Uterus (tissue), 2 donors: ENCODE measurements around the gene SZT2.

ENCODE experiments used
- CTCF ChIP-seq, 4 experiments: fragments of 200-600 bp in 2 of 4; fragments of 450-650 bp in 2 of 4; sonication (generic) in 2 of 4; IDR thresholded peaks; one replicate each; pipeline ENCODE4 v1.5.1; 2016 to 2019; ENCODE audit warnings: antibody characterized with exemption in 4 of 4, mild to moderate bottlenecking in 2 of 4, moderate library complexity in 1 of 4
- POLR2A ChIP-seq, 2 donors: fragments of 450-650 bp; IDR thresholded peaks; one replicate each; pipeline ENCODE4 v1.6.1; 2016; ENCODE audit warnings: antibody characterized with exemption in 2 of 2, mild to moderate bottlenecking in 1 of 2, moderate library complexity in 1 of 2

GRCh38 chr1:43423672-43424550 lies 34.2 kb downstream of the SZT2 start:
- TF ChIP-seq CTCF (IDR thresholded peaks at IDR 0.05) (no peak), POLR2A (IDR thresholded peaks at IDR 0.05) (no peak)
